Posterior cingulate gyrus (tissue), 11 donors: Measurements from ENCODE around the gene BCS1L.
"Not testable (repeated sequence)": the region's sequence is repeated elsewhere in the genome, so short reads cannot be mapped to it uniquely, and the experiment has no call there.

Source experiments
- DNase-seq, 10 donors: peaks; one replicate each; pipeline versions ENCODE4 v3.0.0 to v3.0.0-alpha.2; 2020 to 2021; ENCODE audit warnings: mixed read lengths in 3 of 10
- intact Hi-C: fragments of 100-400 bp; cut with DNase I; formaldehyde crosslinking; loops from one replicate; pipeline ENCODE4 v1.15.1; 2023

Gene BCS1L

GRCh38 chr2:218658671-218659257 is 719 bp upstream of the BCS1L start:
- intact Hi-C loops: loop anchor here (1.0 kb wide), 1 partner anchor 13 kb away; no protein-coding TSS in a partner anchor

GRCh38 chr2:218659988-218660358 is 490 bp downstream of the BCS1L start:
- intact Hi-C loops: loop anchor here (1.0 kb wide), 1 partner anchor 11 kb away; no protein-coding TSS in a partner anchor
- DNase-seq: peak in 2 of 10 donors; percentile 5 to 65

More at GRCh38 chr2:218658671-218659257, 719 bp upstream of the BCS1L start:
- peak in 1 of 10 donors; percentile 60 for DNase-seq

GRCh38 chr2:218662377-218662776 is 2.9 kb downstream of the BCS1L start:
- DNase-seq: peak in 1 of 10 donors; percentile 59
- intact Hi-C loops: no loop called here

GRCh38 chr2:218662827-218663226 is 3.3 kb downstream of the BCS1L start:
- intact Hi-C loops: no loop called here
- DNase-seq: peak in 1 of 10 donors; percentile 72

- intact Hi-C loops: no loop called here
- DNase-seq: no peak
Measured at GRCh38 chr2:218663901-218664300, 4.4 kb downstream of the BCS1L start.

GRCh38 chr2:218664653-218665052 is 5.2 kb downstream of the BCS1L start:
- intact Hi-C loops: no loop called here
- DNase-seq: peak in 1 of 10 donors; percentile 63

- intact Hi-C loops: loop anchor here (1.0 to 5.0 kb wide), 2 partner anchors 12 to 41 kb away; partner anchors contain the start of genes BCS1L, TTLL4 and ZNF142
Measured at GRCh38 chr2:218671097-218671653, 11.7 kb downstream of the BCS1L start.

GRCh38 chr2:218671654-218672566 is 12.4 kb downstream of the BCS1L start, which contains the start of the genes RNF25 and STK36:
RNF25 (minus strand) TSS chr2:218672002; CDS start chr2:218671970, 32 bp downstream.
STK36 (plus strand) TSS chr2:218672086; CDS start chr2:218672830, 744 bp downstream.
- DNase-seq: peak; percentile 83 to 98 (median 90)
- intact Hi-C loops: loop anchor here (1.0 to 5.0 kb wide), 2 partner anchors 13 to 40 kb away; partner anchors contain the start of genes BCS1L, TTLL4 and ZNF142

More at GRCh38 chr2:218671097-218671653, 11.7 kb downstream of the BCS1L start:
- no peak for DNase-seq

- no peak for DNase-seq
- intact Hi-C loops: no loop called here
Measured at GRCh38 chr2:218679119-218679518, 19.6 kb downstream of the BCS1L start.

- intact Hi-C loops: no loop called here
- DNase-seq: no peak
Measured at GRCh38 chr2:218680061-218680460, 20.6 kb downstream of the BCS1L start.

- DNase-seq: peak in 3 of 10 donors; percentile 36 to 48 (median 48)
- intact Hi-C loops: not testable (repeated sequence)
Measured at GRCh38 chr2:218687400-218688060, 28.0 kb downstream of the BCS1L start.

- DNase-seq: no peak
- intact Hi-C loops: no loop called here
Measured at GRCh38 chr2:218691234-218691633, 31.8 kb downstream of the BCS1L start.

- no peak for DNase-seq
- intact Hi-C loops: no loop called here
Measured at GRCh38 chr2:218694405-218695145, 35.1 kb downstream of the BCS1L start.

- DNase-seq: peak in 1 of 10 donors; percentile 64
- intact Hi-C loops: no loop called here
Measured at GRCh38 chr2:218698885-218699284, 39.4 kb downstream of the BCS1L start.

GRCh38 chr2:218701806-218702205 is 42.3 kb downstream of the BCS1L start:
- DNase-seq: peak in 2 of 10 donors; percentile 6 to 16
- intact Hi-C loops: no loop called here

- intact Hi-C loops: no loop called here
- no peak for DNase-seq
Measured at GRCh38 chr2:218703341-218703740, 43.9 kb downstream of the BCS1L start.

- DNase-seq: no peak
- intact Hi-C loops: no loop called here
Measured at GRCh38 chr2:218708086-218708485, 48.6 kb downstream of the BCS1L start.

GRCh38 chr2:218709908-218710307 is 50.4 kb downstream of the BCS1L start:
- intact Hi-C loops: loop anchor here (1.0 to 5.0 kb wide), 3 partner anchors 38 to 137 kb away; partner anchors contain the start of genes CYP27A1, RNF25 and STK36

GRCh38 chr2:218710334-218710686 is 50.8 kb downstream of the BCS1L start:
- peak in 1 of 10 donors; percentile 24 for DNase-seq

More at GRCh38 chr2:218709908-218710307, 50.4 kb downstream of the BCS1L start:
- no peak for DNase-seq

More at GRCh38 chr2:218710334-218710686, 50.8 kb downstream of the BCS1L start:
- intact Hi-C loops: loop anchor here (1.0 to 5.0 kb wide), 3 partner anchors 38 to 137 kb away; partner anchors contain the start of genes CYP27A1, RNF25 and STK36
